Body of pancreas (tissue), 4 donors: ENCODE results near the gene GALNT15. TPM values are rescaled to one million over a fixed set of nuclear protein-coding genes. Genes with fewer than 3 reads are reported as not detected.

ENCODE experiments used
- ATAC-seq: fragments of 150-250 bp; one replicate; pipeline ENCODE4 v1.9.1; 2016
- DNase-seq, 4 donors: peaks; one replicate each; pipeline ENCODE4 v3.0.0-alpha.2; 2019
- H3K27ac ChIP-seq, 4 donors: fragments of 200-600 bp; sonication (generic); 1 replicate in 3 of 4; 2 replicates in 1 of 4; pipeline versions ENCODE4 v1.5.1 to v1.6.1; 2016 to 2019; ENCODE audit warnings: mild to moderate bottlenecking in 1 of 4, mixed read lengths in 1 of 4, moderate library complexity in 1 of 4
- H3K27me3 ChIP-seq, 2 donors: fragments of 200-600 bp; sonication (generic); one replicate each; pipeline ENCODE4 v1.6.0; 2016; ENCODE audit warnings: mild to moderate bottlenecking in 1 of 2
- H3K36me3 ChIP-seq, 2 donors: fragments of 200-600 bp; sonication (generic); replicated peaks in 1 of 2; 2 replicates each; pipeline ENCODE4 v1.5.1; 2016; ENCODE audit warnings: low read depth in 2 of 2; ENCODE audit not compliant: insufficient read depth in 1 of 2
- H3K4me1 ChIP-seq: fragments of 200-600 bp; sonication (generic); one replicate; pipeline ENCODE4 v1.6.0; 2016
- H3K4me3 ChIP-seq, 2 donors: fragments of 200-600 bp; sonication (generic); 1 replicate in 1 of 2; 2 replicates in 1 of 2; pipeline ENCODE4 v1.5.1; 2016 to 2019
- H3K9me3 ChIP-seq, 3 donors: fragments of 200-600 bp; sonication (generic); 1 replicate in 2 of 3; 2 replicates in 1 of 3; pipeline ENCODE4 v1.5.1; 2016
- POLR2A ChIP-seq, 3 donors: fragments of 450-650 bp; IDR thresholded peaks; one replicate each; pipeline ENCODE4 v1.6.1; 2016; ENCODE audit warnings: antibody characterized with exemption in 3 of 3, mild to moderate bottlenecking in 2 of 3
- WGBS, 2 donors: methylation state at CpG; one replicate each; pipeline ENCODE4 v1.1.5; 2017; 5-methylcytosine and 5-hydroxymethylcytosine counted together
- intact Hi-C: fragments of 100-400 bp; cut with DNase I; formaldehyde crosslinking; loops from one replicate; pipeline ENCODE4 v1.15.1; 2023
- total RNA-seq, 2 donors: library from RNA; depleted of rRNA; stranded (reverse); fragments of >200 nt; gene quantifications; one replicate each; pipeline ENCODE4 v1.1.0, GENCODE V29; 2016
- TF ChIP-seq, protein P1 (sequence below), 7 experiments: fragments of 450-650 bp in 4 of 7; fragments of 200-600 bp in 3 of 7; sonication (generic) in 3 of 7; IDR thresholded peaks; one replicate each; pipeline ENCODE4 v1.5.1; 2016 to 2019; ENCODE audit warnings: antibody characterized with exemption in 7 of 7

The GALNT15 gene
- total RNA-seq, 2 donors from 2014 or later = 21.8 to 26.0 TPM

DNA sequence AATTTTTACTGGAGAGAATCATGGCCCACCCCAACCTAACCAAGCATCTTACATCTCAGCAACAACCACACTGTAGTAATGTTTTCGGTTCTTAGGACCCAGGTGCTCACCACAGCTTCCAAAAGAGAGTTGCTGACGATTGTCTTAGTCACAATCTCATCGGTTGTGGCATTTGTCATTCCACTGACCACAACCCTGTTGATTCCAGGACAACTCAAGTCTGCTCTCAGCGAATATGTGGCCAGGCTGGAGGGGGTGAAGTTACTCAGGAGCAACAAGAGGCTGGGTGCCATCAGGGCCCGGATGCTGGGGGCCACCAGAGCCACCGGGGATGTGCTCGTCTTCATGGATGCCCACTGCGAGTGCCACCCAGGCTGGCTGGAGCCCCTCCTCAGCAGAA lies 25.9 kb downstream of the GALNT15 start:
- Histone ChIP-seq H3K4me3 (no peak overlapping the region), H3K9me3 (no peaks in the 10 kb centered on the region), H3K36me3 (no peaks in the 10 kb centered on the region), H3K27me3 (no peaks in the 10 kb centered on the region), H3K27ac (no peak overlapping the region), H3K4me1 (no peaks in the 10 kb centered on the region)
- DNase-seq (no peak), ATAC-seq (no peak)
- intact Hi-C loops = no loop called here
- 81 to 82% methylated on average over 8 of the region's 8 CpGs for WGBS, 2 donors
- TF ChIP-seq, protein P1, sequence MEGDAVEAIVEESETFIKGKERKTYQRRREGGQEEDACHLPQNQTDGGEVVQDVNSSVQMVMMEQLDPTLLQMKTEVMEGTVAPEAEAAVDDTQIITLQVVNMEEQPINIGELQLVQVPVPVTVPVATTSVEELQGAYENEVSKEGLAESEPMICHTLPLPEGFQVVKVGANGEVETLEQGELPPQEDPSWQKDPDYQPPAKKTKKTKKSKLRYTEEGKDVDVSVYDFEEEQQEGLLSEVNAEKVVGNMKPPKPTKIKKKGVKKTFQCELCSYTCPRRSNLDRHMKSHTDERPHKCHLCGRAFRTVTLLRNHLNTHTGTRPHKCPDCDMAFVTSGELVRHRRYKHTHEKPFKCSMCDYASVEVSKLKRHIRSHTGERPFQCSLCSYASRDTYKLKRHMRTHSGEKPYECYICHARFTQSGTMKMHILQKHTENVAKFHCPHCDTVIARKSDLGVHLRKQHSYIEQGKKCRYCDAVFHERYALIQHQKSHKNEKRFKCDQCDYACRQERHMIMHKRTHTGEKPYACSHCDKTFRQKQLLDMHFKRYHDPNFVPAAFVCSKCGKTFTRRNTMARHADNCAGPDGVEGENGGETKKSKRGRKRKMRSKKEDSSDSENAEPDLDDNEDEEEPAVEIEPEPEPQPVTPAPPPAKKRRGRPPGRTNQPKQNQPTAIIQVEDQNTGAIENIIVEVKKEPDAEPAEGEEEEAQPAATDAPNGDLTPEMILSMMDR (IDR thresholded peaks at IDR 0.05) = no peak
- TF ChIP-seq POLR2A (IDR thresholded peaks at IDR 0.05) = no peak

- Histone ChIP-seq H3K4me1 (no peaks in the 10 kb centered on the region), H3K4me3 (no peak overlapping the region), H3K27me3 (no peaks in the 10 kb centered on the region), H3K9me3 (no peaks in the 10 kb centered on the region), H3K27ac (no peak overlapping the region), H3K36me3 (no peaks in the 10 kb centered on the region)
- ATAC-seq (no peak), DNase-seq (no peak)
- intact Hi-C loops = no loop called here
- TF ChIP-seq, protein P1 (IDR thresholded peaks at IDR 0.05) = no peak
- 68 to 78% methylated on average over 4 of the region's 4 CpGs for WGBS, 2 donors
Observed at GRCh38 chr3:16203031-16203430, 28.6 kb downstream of the GALNT15 start.

DNA sequence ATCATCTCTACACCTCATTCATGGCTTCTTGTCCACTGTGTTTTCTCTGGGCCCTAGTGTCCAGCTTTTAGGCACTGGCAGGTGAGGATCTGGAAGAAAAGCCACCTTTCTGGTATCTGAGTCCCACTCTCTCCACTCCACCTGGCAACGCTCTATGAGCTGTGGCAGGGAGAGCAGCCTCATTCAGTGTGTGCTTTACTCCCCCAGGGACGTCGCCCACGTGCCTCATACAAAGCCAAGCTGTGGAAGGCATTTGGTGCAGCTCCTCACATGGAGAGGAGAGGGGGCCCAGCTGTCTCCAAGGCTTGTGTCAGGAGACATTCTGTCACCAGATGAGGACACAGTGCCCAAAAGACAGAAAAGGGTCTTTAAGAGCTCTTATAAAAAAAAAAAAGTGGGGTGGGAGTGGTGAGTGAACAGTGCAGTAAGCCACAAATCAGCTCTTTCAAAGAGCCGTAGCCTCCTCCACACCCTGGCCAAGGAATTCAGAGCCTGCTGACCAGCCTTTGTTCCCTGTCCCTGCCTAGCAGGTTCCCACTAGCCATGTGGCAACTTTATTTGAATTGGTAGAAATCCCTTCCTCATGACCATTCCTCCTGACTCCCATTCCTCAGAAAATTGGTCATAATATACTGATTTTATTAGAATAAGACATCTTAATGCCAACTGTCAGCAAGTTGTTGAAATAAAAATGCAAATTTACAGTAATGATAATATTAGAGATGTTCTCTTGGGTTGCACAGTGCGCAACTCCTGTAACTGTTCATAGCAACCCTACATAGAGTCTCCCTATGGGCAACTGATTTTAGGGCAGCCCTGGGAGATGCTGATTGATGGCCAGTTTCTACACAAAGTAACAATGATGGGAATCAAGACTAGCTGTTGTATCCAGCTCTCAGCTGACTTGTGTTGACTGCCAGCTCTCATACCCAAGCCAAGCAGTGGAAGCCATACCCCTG lies 29.5 kb downstream of the GALNT15 start:
- DNase-seq (no peak), ATAC-seq (no peak)
- WGBS, 2 donors = 76 to 86% methylated on average over 6 of the region's 6 CpGs

DNA sequence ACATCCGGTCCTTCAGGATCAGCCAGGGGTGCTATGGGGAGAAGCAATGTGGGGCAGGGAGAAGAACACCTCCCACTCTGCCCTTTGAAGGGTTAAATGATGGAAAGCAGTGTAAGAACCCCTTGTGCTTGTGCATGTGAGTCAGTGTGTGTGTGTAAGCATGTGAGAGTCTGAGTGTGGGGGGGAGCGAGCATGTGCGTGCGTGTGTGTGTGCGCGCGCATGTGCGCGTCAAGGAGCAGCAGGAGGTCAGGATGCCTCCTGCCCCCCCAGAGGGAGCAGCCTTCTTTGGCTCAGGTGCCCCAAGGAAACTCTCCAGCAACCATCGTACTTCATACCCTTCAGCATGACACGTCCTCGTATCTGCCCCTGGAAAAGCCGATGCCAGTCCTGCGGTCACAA lies 30.3 kb downstream of the GALNT15 start:
- H3K27me3 ChIP-seq = no peaks in the 10 kb centered on the region
- H3K27ac ChIP-seq = no peak overlapping the region
- no peaks in the 10 kb centered on the region for H3K36me3 ChIP-seq
- ATAC-seq = no peak
- intact Hi-C loops = no loop called here
- no peaks in the 10 kb centered on the region for H3K4me1 ChIP-seq
- no peak for DNase-seq
- H3K4me3 ChIP-seq = no peak overlapping the region
- no peaks in the 10 kb centered on the region for H3K9me3 ChIP-seq
- TF ChIP-seq, protein P1 (IDR thresholded peaks at IDR 0.05) = no peak
- no peak for TF ChIP-seq POLR2A (IDR thresholded peaks at IDR 0.05)
- 93 to 95% methylated on average over 14 of the region's 14 CpGs for WGBS, 2 donors

More for the DNA sequence above, 29.5 kb downstream of the GALNT15 start:
- H3K27me3 ChIP-seq = no peaks in the 10 kb centered on the region
- no peak for TF ChIP-seq POLR2A (IDR thresholded peaks at IDR 0.05)
- no peak overlapping the region for H3K4me3 ChIP-seq
- no peaks in the 10 kb centered on the region for H3K9me3 ChIP-seq
- intact Hi-C loops = no loop called here
- H3K27ac ChIP-seq = no peak overlapping the region
- no peaks in the 10 kb centered on the region for H3K36me3 ChIP-seq
- no peaks in the 10 kb centered on the region for H3K4me1 ChIP-seq

DNA sequence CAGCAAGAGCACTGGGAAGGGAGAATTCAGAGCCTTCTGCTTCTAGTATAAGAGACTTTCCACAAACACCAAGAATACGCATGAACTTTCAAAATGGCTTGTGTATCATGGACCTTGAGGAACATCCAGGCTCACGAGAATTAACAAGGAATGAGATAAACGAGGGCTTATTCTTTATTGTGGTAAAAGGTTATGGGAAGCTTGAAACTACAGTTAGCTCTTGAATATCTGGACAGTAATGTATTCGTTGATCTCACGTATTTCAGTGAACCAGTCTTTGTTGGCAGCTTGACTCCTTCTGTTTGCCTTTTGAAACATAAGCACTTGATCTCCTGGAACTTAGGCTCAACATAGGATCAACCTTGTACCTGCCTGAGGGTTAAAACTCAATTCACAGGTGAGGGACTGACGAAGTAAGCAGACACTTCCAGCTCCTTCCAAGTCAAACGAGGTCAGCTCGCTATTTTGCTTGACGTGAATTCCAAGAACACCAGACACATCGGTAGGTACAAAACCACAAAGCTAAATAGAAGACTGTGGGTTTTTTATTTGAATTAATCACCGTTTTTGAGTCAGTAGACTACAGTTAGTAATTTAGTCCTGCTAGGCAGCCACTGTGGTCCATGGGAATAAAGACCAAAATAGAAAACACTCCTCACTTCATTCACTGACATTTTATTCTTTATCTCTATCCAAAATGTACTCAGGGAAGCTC lies 30.8 kb downstream of the GALNT15 start:
- TF ChIP-seq, protein P1 (IDR thresholded peaks at IDR 0.05) = no peak
- no peak for TF ChIP-seq POLR2A (IDR thresholded peaks at IDR 0.05)
- 56 to 65% methylated on average over 11 of the region's 11 CpGs for WGBS, 2 donors
- ATAC-seq = no peak

More for the DNA sequence above, 30.8 kb downstream of the GALNT15 start:
- no peaks in the 10 kb centered on the region for H3K27me3 ChIP-seq
- intact Hi-C loops = no loop called here
- H3K36me3 ChIP-seq = no peaks in the 10 kb centered on the region
- no peak overlapping the region for H3K4me3 ChIP-seq
- H3K4me1 ChIP-seq = no peaks in the 10 kb centered on the region
- DNase-seq = no peak
- H3K27ac ChIP-seq = no peak overlapping the region
- no peaks in the 10 kb centered on the region for H3K9me3 ChIP-seq
